Suppressor macrophage treated with lipopolysaccharide for 1 hour (primary cell): Measurements from ENCODE around the gene PPFIA4.

Source experiments
- DNase-seq, 3 donors: peaks; one replicate each; pipeline ENCODE4 v3.0.0-alpha.2; 2020 to 2022

Gene PPFIA4

GRCh38 chr1:203085528-203086406, 59.5 kb downstream of the PPFIA4 start, which contains the start of gene MYOG:
TSS of gene MYOG (minus strand) at chr1:203086012. CDS start at chr1:203085961, 51 bp downstream.
- no peak for DNase-seq

- no peak for DNase-seq
Observed at GRCh38 chr1:203086992-203087763, 60.9 kb downstream of the PPFIA4 start.

DNA sequence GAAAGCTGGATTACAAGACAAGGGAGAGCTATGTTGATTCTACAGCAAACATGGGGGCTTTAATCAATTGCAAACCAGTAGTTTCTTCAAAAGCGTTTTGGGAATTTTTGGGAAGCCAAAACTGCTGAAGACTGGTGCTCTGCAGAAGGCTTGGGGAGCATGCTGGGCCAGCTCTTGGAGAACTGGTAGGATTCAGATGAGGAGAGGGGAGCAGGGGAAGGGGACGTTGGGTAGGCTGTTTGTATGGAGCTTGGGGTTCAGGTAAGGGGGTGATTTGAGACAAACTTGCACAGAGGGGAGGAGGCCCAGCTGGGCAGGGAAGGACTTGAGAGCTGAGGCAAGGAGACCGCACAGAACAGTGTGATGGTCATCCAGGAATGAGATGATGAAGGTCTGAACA, 62.1 kb downstream of the PPFIA4 start:
- DNase-seq, result no peak

DNA sequence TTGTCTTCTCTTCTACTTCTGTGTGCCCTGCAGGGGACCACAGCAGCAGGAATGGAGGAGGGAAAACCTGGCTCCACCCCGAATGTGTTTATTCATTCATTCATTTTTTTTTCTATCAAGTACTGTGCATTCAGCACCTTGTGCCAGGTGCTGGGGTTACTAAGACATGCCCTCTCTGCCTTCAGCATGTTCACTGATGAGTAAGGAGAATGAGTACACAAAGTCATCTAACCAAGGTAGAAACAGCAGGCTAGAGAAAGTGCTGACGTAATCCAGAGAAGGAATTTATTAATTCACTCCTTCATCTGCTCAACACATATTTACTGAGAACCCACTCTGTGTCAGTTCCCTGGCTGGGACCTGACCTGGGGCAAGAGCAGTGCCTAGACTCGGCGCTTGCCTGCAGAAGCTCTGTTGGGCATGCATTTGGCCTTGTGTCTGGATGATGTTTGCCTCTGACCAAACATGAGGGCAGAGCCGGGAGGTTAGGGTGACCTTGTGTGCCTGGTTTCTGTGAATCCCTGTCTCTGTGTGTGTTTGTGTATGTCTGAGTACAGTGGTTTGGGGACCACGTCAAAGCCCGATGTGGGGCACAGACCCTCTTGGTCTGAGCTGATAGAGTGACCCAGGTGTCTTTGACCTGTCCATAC, 62.8 kb downstream of the PPFIA4 start:
- no peak for DNase-seq

- no peak for DNase-seq
Observed at GRCh38 chr1:203089651-203090045, 63.4 kb downstream of the PPFIA4 start.

GRCh38 chr1:203090421-203091198, 64.3 kb downstream of the PPFIA4 start:
- DNase-seq, result peak in 1 of 3 donors; percentile 24

DNA sequence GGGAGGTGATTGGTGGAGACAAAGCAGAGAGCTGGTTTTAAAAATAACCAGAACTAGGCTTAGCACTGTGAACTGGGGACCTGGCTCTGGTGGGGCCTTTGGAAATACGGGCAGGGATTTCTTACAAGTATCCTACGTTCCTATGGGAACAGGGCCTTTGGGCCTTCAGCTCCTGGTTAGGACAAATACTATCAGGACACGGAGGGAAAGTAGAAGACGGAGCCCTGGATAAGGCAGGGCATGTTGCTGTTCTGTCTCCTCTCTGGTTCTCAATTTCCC, 64.8 kb downstream of the PPFIA4 start:
- DNase-seq, result no peak

GRCh38 chr1:203091761-203092330, 65.6 kb downstream of the PPFIA4 start:
- no peak for DNase-seq

DNA sequence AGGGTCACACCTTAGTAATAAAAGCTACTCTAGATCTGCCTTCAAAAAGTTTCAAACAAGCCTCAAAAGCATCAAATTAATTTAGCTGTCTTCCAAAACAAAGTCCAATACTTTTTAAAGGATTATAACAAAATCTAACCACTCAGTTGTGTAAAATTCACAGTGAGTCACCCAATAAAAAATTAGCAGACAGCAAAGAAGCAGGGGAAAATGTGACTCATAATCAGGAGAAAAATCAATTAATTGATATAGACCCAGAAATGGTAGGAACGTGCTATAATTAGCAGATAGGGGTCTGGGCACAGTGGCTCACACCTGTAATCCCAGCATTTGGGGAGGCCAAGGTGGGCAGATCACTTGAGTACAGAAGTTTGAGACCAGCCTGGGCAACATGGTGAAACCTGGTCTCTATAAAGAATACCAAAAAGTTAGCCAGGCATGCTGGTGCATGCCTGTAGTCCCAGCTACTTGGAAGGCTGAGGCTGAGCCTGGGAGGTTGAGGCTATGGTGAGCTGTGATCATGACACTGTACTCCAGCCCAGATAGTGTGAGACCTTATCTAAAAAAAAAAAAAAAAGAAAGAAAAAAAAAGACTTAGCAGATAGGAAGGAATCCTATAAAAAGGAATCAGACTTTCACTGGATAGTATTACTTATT, 67.6 kb downstream of the PPFIA4 start:
- no peak for DNase-seq

DNA sequence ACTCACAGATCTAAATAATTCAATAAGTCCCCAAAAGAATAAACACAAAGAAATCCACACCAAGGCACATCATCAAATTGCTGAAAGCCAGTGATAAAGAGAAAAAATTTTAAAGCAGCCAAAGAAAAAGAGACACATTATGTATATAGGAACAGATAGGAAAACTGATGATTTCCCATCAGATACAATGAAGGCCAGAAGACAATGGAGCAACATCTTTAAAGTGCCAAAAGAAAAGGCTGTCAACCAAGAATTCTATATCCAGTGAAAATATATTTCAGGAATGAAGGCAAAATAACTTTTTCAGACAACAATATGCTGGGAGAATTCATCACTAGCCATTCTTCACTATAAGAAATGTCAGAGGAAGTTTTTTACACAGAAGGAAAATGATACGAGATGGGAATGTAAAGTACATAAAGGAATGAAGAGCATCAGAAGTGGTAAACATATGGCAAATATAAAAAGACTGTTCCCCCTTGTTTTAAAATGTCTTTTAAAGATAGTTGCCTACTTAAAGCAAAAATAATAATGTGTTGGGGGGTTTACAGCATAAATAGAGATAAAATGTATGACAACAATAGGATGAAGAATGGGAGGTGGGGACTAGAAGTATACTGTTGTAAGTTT, 68.9 kb downstream of the PPFIA4 start:
- no peak for DNase-seq

GRCh38 chr1:203096566-203096965, 70.3 kb downstream of the PPFIA4 start:
- no peak for DNase-seq

- DNase-seq, result no peak
Observed at GRCh38 chr1:203097001-203097400, 70.7 kb downstream of the PPFIA4 start.

DNA sequence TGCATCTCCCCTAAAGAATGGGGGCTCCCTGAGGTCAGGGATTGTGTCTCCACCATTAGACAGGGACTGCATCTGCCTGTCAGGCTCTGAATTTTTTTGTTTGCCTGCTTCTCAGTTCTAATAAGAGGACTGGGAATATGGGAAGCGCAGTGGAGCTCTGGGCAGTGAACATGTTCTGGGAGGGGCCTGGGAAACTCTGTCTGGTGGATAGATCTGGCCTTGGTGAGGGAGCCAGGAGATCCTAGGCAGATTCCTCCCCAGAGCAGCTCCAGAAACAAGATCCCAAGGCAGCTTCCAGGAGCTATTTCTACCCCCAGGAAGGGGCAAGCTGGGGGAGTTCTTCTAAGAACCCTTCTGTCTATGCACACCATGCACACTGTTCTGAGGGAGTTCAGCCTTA, 72.2 kb downstream of the PPFIA4 start:
- no peak for DNase-seq

DNA sequence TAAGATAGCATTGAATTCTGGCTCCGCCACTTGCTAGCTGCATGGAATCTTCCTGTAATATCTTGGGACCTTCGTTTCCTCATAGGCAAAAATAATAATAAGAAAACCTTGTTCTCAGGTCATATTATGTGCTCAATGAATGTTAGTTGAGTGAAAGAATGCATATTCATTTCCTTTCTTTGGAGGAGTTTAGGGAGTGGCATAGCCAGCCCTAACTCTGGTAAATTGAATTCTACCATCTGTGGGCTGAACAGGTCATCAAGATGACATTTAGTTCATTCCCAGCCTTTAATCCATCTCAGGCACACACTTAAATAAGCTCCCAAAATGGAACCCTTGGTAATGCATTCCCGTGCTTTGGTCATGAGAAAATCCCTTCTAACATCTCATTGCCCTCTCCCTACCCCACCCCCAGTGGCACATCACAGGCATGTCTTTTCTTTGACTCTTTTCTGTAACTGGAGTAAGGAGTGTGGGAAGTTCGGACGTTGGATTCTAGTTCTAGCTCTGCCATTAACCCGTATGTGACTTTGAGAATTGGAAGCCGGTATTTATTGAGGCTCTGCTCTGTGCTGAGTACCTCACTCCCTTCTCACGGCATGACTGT, 72.7 kb downstream of the PPFIA4 start:
- DNase-seq, result no peak

GRCh38 chr1:203099805-203100515, 73.7 kb downstream of the PPFIA4 start:
- no peak for DNase-seq

DNA sequence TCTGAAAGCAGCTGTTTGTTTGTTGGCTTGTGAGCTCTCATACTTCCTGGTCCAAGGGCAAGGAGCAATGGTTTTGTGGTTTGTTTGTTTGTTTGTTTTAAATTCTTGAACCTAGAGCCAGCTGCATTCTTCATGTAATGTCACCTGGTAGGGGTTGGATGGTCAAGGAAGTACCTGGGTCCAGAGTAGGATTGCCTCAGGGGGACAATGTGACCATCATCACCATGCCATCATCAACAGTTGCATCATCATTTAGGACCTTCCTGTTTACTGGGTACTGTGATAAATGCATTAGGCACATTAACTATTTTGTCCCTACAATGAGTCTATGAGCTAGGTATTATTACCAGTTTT, 74.2 kb downstream of the PPFIA4 start:
- peak; percentile 36 to 58 (median 53) for DNase-seq

GRCh38 chr1:203101813-203102634, 75.7 kb downstream of the PPFIA4 start:
- peak in 2 of 3 donors; percentile 30 to 42 for DNase-seq

- DNase-seq, result no peak
Observed at GRCh38 chr1:203103216-203103615, 76.9 kb downstream of the PPFIA4 start.

- no peak for DNase-seq
Observed at GRCh38 chr1:203103829-203104495, 77.7 kb downstream of the PPFIA4 start.
